Stimulated activated CD4-positive, alpha-beta T cell treated with anti-CD3 and anti-CD28 coated beads, Interleukin-2, amount 100 ng/mL, for 24 hours (primary cell): Measurements from ENCODE around the gene TAS2R14.

Experiments used
- DNase-seq, 2 donors: peaks; one replicate each; pipeline ENCODE4 v3.0.0-alpha.2; 2020

The TAS2R14 gene

GRCh38 chr12:10901427-10901826, 37.6 kb downstream of the TAS2R14 start:
- no peak for DNase-seq

DNA sequence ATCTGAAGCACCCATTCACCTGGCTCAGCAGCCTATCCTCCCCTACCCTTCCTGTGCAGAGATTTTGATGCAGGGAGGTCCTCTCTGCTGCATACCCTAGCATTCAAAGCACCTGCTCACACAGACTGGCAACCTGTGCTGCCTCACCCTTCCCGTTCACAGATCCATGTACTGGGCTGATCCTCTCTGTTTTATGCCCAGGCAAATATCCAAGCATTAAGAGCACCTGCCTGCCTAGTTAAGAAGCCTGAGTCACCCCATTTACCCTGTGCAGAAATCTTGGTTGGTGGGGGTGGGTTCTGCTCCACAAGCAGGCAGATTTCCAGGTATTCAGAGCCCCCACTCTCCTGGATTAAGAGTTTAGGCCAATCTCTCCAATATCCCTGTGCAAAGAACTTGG, 38.1 kb downstream of the TAS2R14 start:
- no peak for DNase-seq

GRCh38 chr12:10900530-10900929, 38.5 kb downstream of the TAS2R14 start:
- no peak for DNase-seq

DNA sequence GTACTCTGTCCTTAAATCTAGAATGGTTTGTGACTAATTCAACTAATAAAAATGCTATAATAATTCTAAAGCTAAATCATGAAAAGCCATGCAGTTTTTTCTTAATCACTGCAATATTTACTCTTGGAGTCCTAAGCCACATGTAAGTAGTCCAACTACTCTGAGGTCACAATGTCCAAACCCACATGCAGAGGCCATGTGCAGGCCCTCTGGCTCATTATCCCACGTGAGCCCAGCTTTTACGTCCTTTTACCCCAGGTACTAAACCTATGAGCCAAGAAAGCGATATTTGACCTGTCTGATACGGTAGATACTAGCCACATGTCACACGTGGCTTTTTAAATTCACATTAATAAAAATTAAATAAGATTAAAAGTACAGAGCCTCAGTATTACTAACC, 42.2 kb downstream of the TAS2R14 start:
- DNase-seq = no peak

GRCh38 chr12:10891937-10892336, 47.1 kb downstream of the TAS2R14 start:
- no peak for DNase-seq

DNA sequence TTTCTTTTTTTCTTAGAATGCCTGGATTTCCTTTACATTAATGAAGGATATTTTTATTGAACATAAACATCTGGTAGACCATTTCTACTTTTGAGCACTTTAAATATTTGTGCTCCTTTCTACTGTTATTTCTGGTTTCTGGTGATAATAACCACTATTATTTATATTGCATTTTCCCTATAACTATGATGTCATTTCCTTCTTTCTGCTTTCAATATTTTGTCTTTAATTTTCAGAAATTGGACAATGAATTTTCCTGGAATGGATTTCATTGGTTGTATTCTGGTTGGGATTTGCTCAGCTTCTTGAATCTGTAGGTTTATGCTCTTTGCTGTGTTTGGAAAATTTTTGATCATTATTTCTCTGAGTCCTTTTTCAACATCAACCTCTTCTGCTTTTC, 49.8 kb downstream of the TAS2R14 start:
- DNase-seq = no peak
